ENCODE results near the gene KCNIP4. TPM values are rescaled to one million over a fixed set of nuclear protein-coding genes. Genes with fewer than 3 reads are reported as not detected.

Gene KCNIP4
- total and polyA plus RNA-seq, 9 of the 15 experiments (the other 6 are each of a cell fraction or from before 2014, with no cell fraction given), result 0.25 to 0.41 TPM; not detected in 7

- Histone ChIP-seq H3K27me3 (ENCODE audit: control insufficient read depth in 2 of 2, insufficient read depth in 2 of 2, low read length in 2 of 2) (no peaks in the 10 kb centered on the region), H2AFZ (ENCODE audit: low read depth, low read length) (no peak overlapping the region), H3K36me3 (ENCODE audit: control insufficient read depth, insufficient read depth, low read length) (no peaks in the 10 kb centered on the region), H4K20me1 (replicated peaks; ENCODE audit: control insufficient read depth, insufficient read depth, low read length) (no peaks in the 10 kb centered on the region), H3K9ac (ENCODE audit: insufficient read depth in 1 of 2, low read depth in 2 of 2, low read length in 2 of 2) (no peak overlapping the region), H3K79me2 (ENCODE audit: control insufficient read depth, insufficient read depth, low read length) (no peaks in the 10 kb centered on the region), H3K27ac (ENCODE audit: extremely low read depth, low read depth, low read length) (no peak overlapping the region), H3K4me3 (no peak overlapping the region), H3K4me2 (ENCODE audit: insufficient read depth, low read length) (no peak overlapping the region), H3K4me1 (replicated peaks in 1 of 2; ENCODE audit: control insufficient read depth in 2 of 2, insufficient read depth in 2 of 2, low read length in 2 of 2) (no peaks in the 10 kb centered on the region), H3K9me1 (ENCODE audit: control insufficient read depth, insufficient read depth, low read length) (no peaks in the 10 kb centered on the region), H3K9me3 (replicated peaks; ENCODE audit: control insufficient read depth, insufficient read depth, low read depth, low read length) (no peaks in the 10 kb centered on the region)
- intact Hi-C loops (cut with micrococcal nuclease), result no loop called here
- POLR2A ChIA-PET, result no interaction called here
- in situ Hi-C loops (cut with MboI), result no loop called here
- FAIRE-seq, result no peak
- ATAC-seq, result no peak
- CTCF ChIA-PET (ENCODE audit: low intra/inter-chr PET ratio), result no interaction called here
- TF ChIP-seq MXI1 (IDR thresholded peaks at IDR 0.05; ENCODE audit: low read depth, low read length) (no peak), RHOXF2B (CRISPR knock-in tag; conservative IDR thresholded peaks at IDR 0.05) (no peak), LEF1 (IDR thresholded peaks at IDR 0.05) (no peak), RERE (CRISPR knock-in tag; IDR thresholded peaks at IDR 0.05; ENCODE audit: borderline replicate concordance) (no peak), EGR1 (conservative IDR thresholded peaks at IDR 0.05) (no peak), SRSF7 (optimal IDR thresholded peaks at IDR 0.05; ENCODE audit: low read depth, low read length) (no peak), GATAD2B (IDR thresholded peaks at IDR 0.05; ENCODE audit: borderline replicate concordance) (no peak), ZNF347 (CRISPR knock-in tag; IDR thresholded peaks at IDR 0.05; ENCODE audit: low read depth) (no peak), NRF1 (conservative IDR thresholded peaks at IDR 0.05 in 1 of 2, IDR thresholded peaks at IDR 0.05 in 1 of 2) (no peak), LCOR (CRISPR knock-in tag; IDR thresholded peaks at IDR 0.05) (no peak), ZNF165 (CRISPR knock-in tag; IDR thresholded peaks at IDR 0.05; ENCODE audit: borderline replicate concordance) (no peak), ZFP36 (IDR thresholded peaks at IDR 0.05; ENCODE audit: low read depth, low read length, partially characterized antibody) (no peak)
- TF ChIP-seq, protein P1, sequence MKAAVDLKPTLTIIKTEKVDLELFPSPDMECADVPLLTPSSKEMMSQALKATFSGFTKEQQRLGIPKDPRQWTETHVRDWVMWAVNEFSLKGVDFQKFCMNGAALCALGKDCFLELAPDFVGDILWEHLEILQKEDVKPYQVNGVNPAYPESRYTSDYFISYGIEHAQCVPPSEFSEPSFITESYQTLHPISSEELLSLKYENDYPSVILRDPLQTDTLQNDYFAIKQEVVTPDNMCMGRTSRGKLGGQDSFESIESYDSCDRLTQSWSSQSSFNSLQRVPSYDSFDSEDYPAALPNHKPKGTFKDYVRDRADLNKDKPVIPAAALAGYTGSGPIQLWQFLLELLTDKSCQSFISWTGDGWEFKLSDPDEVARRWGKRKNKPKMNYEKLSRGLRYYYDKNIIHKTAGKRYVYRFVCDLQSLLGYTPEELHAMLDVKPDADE (conservative IDR thresholded peaks at IDR 0.05; ENCODE audit: control insufficient read depth, low read depth, low read length), result no peak
- TF ChIP-seq, protein P2, sequence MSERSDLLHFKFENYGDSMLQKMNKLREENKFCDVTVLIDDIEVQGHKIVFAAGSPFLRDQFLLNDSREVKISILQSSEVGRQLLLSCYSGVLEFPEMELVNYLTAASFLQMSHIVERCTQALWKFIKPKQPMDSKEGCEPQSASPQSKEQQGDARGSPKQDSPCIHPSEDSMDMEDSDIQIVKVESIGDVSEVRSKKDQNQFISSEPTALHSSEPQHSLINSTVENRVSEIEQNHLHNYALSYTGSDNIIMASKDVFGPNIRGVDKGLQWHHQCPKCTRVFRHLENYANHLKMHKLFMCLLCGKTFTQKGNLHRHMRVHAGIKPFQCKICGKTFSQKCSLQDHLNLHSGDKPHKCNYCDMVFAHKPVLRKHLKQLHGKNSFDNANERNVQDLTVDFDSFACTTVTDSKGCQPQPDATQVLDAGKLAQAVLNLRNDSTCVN (CRISPR knock-in tag; IDR thresholded peaks at IDR 0.05), result no peak
- 4% methylated on average over 5 of the region's 5 CpGs for WGBS (ENCODE audit: insufficient coverage, low coverage, missing lambda C conversion rate)
- no TSS peak for BruUV-seq (replicated peaks)
- DNase-seq (ENCODE audit: extremely low read depth in 1 of 4, low spot score in 3 of 4), result no peak
Measured at GRCh38 chr4:21872101-21872500, 76.5 kb downstream of the KCNIP4 start.
